Measurements from ENCODE around the gene E4F1. TPM values are rescaled to one million over a fixed set of nuclear protein-coding genes. Genes with fewer than 3 reads are reported as not detected.

Gene E4F1
- total and polyA plus RNA-seq, 9 donors = 0.58 to 26.2 (median 22.7) TPM

MicroRNAs within 50 kb of the gene (microRNA counts, 767-probe panel; counts per million panel counts)
- 530 counts per million, percentile 78 among the panel's probes with 10 or more counts for microRNA hsa-miR-940

Small RNAs within 50 kb of the gene (microRNA-seq; reads per million reads assigned to microRNA genes)
- gene MIR3677 (0 reads per million in 3 donors), gene MIR4717 (0 reads per million in 3 donors)

Small RNAs within 50 kb of the gene (small RNA-seq; reads per million reads assigned to genes)
- gene MIR3677 (not detected), gene MIR4717 (not detected)

Other genes starting within 250 kb of the E4F1 start
- gene NOXO1, start 242.1 kb upstream of the E4F1 start, total RNA-seq = 1 to 10 TPM in 1 of 7 donors, under 1 TPM in 3, not detected in 3; 0.36 to 1.3 (median 0.66) TPM
- under 1 TPM in 1 of 2 donors, not detected in 1; 0.48 TPM for gene NOXO1, start 242.1 kb upstream of the E4F1 start, polyA plus RNA-seq
- 10 to 100 TPM; 10.6 to 18.5 (median 14.0) TPM for gene GFER, start 239.4 kb upstream of the E4F1 start, total RNA-seq
- gene GFER, start 239.4 kb upstream of the E4F1 start, polyA plus RNA-seq = 10 to 100 TPM in 1 of 2 donors, 1 to 10 TPM in 1; 6.1 to 16.8 TPM
- 1 to 10 TPM in 4 of 7 donors, under 1 TPM in 3; 0.50 to 4.0 (median 1.1) TPM for gene SYNGR3, start 233.6 kb upstream of the E4F1 start, total RNA-seq
- under 1 TPM; 0.42 to 0.75 TPM for gene SYNGR3, start 233.6 kb upstream of the E4F1 start, polyA plus RNA-seq
- 10 to 100 TPM; 25.8 to 44.5 (median 30.3) TPM for gene ZNF598, start 213.8 kb upstream of the E4F1 start, total RNA-seq
- gene ZNF598, start 213.8 kb upstream of the E4F1 start, polyA plus RNA-seq = 10 to 100 TPM in 1 of 2 donors, under 1 TPM in 1; 0.95 to 26.7 TPM
- 1 to 10 TPM in 1 of 7 donors, under 1 TPM in 2, not detected in 4; 0.46 to 1.1 (median 0.78) TPM for gene NPW, start 203.8 kb upstream of the E4F1 start, total RNA-seq
- gene NPW, start 203.8 kb upstream of the E4F1 start, polyA plus RNA-seq = under 1 TPM in 1 of 2 donors, not detected in 1; 0.17 TPM
- gene NHERF2, start 196.7 kb upstream of the E4F1 start, total RNA-seq = 100 to 1,000 TPM in 1 of 7 donors, 10 to 100 TPM in 6; 25.0 to 118 (median 78.7) TPM
- gene NHERF2, start 196.7 kb upstream of the E4F1 start, polyA plus RNA-seq = 100 to 1,000 TPM in 1 of 2 donors, 1 to 10 TPM in 1; 6.3 to 101 TPM
- 10 to 100 TPM; 17.1 to 38.1 (median 23.9) TPM for gene NTHL1, start 175.8 kb upstream of the E4F1 start, total RNA-seq
- 10 to 100 TPM in 1 of 2 donors, 1 to 10 TPM in 1; 1.9 to 27.3 TPM for gene NTHL1, start 175.8 kb upstream of the E4F1 start, polyA plus RNA-seq
- 100 to 1,000 TPM in 4 of 7 donors, 10 to 100 TPM in 3; 47.0 to 150 (median 131) TPM for gene TSC2, start 175.6 kb upstream of the E4F1 start, total RNA-seq
- 10 to 100 TPM; 51.7 to 72.1 TPM for gene TSC2, start 175.6 kb upstream of the E4F1 start, polyA plus RNA-seq
- 100 to 1,000 TPM in 6 of 7 donors, 10 to 100 TPM in 1; 78.8 to 203 (median 145) TPM for gene PKD1, start 87.7 kb upstream of the E4F1 start, total RNA-seq
- 100 to 1,000 TPM in 1 of 2 donors, 1 to 10 TPM in 1; 8.7 to 113 TPM for gene PKD1, start 87.7 kb upstream of the E4F1 start, polyA plus RNA-seq
- under 1 TPM in 2 of 7 donors, not detected in 5; 0.12 to 0.80 TPM for gene RAB26, start 75.0 kb upstream of the E4F1 start, total RNA-seq
- gene RAB26, start 75.0 kb upstream of the E4F1 start, polyA plus RNA-seq = under 1 TPM; 0.19 to 0.50 TPM
- 10 to 100 TPM; 20.5 to 68.0 (median 48.0) TPM for gene TRAF7, start 67.8 kb upstream of the E4F1 start, total RNA-seq
- 10 to 100 TPM; 13.3 to 26.3 TPM for gene TRAF7, start 67.8 kb upstream of the E4F1 start, polyA plus RNA-seq
- 1 to 10 TPM in 1 of 7 donors, under 1 TPM in 6; 0.10 to 2.4 (median 0.60) TPM for gene CASKIN1, start 27.0 kb upstream of the E4F1 start, total RNA-seq
- gene CASKIN1, start 27.0 kb upstream of the E4F1 start, polyA plus RNA-seq = under 1 TPM in 1 of 2 donors, not detected in 1; 0.52 TPM
- gene MLST8, start 18.1 kb upstream of the E4F1 start, total RNA-seq = 10 to 100 TPM; 24.5 to 56.2 (median 28.4) TPM
- gene MLST8, start 18.1 kb upstream of the E4F1 start, polyA plus RNA-seq = 10 to 100 TPM in 1 of 2 donors, 1 to 10 TPM in 1; 7.4 to 42.9 TPM
- gene BRICD5, start 12.7 kb upstream of the E4F1 start, total RNA-seq = 1 to 10 TPM; 3.2 to 8.3 (median 6.4) TPM
- gene BRICD5, start 12.7 kb upstream of the E4F1 start, polyA plus RNA-seq = 1 to 10 TPM in 1 of 2 donors, under 1 TPM in 1; 0.37 to 4.1 TPM
- 10 to 100 TPM in 1 of 7 donors, 1 to 10 TPM in 6; 5.0 to 12.3 (median 7.5) TPM for gene PGP, start 8.8 kb upstream of the E4F1 start, total RNA-seq
- gene PGP, start 8.8 kb upstream of the E4F1 start, polyA plus RNA-seq = 1 to 10 TPM; 2.5 to 5.2 TPM
- gene DNASE1L2, start 12.9 kb downstream of the E4F1 start, total RNA-seq = 1 to 10 TPM in 1 of 7 donors, under 1 TPM in 6; 0.37 to 1.1 (median 0.75) TPM
- under 1 TPM in 1 of 2 donors, not detected in 1; 0.69 TPM for gene DNASE1L2, start 12.9 kb downstream of the E4F1 start, polyA plus RNA-seq
- gene ECI1, start 28.0 kb downstream of the E4F1 start, total RNA-seq = 10 to 100 TPM; 39.0 to 66.3 (median 51.3) TPM
- gene ECI1, start 28.0 kb downstream of the E4F1 start, polyA plus RNA-seq = 10 to 100 TPM in 1 of 2 donors, 1 to 10 TPM in 1; 3.1 to 48.1 TPM
- 100 to 1,000 TPM in 6 of 7 donors, 10 to 100 TPM in 1; 78.0 to 172 (median 153) TPM for gene RNPS1, start 44.5 kb downstream of the E4F1 start, total RNA-seq
- 100 to 1,000 TPM in 1 of 2 donors, 10 to 100 TPM in 1; 85.2 to 138 TPM for gene RNPS1, start 44.5 kb downstream of the E4F1 start, polyA plus RNA-seq
- gene ABCA3, start 117.1 kb downstream of the E4F1 start, total RNA-seq = 10 to 100 TPM in 2 of 7 donors, 1 to 10 TPM in 5; 2.0 to 11.3 (median 6.9) TPM
- gene ABCA3, start 117.1 kb downstream of the E4F1 start, polyA plus RNA-seq = 1 to 10 TPM; 2.7 to 6.9 TPM
- 1 to 10 TPM; 1.4 to 2.5 (median 2.0) TPM for gene CCNF, start 205.9 kb downstream of the E4F1 start, total RNA-seq
- 1 to 10 TPM in 1 of 2 donors, under 1 TPM in 1; 0.87 to 1.1 TPM for gene CCNF, start 205.9 kb downstream of the E4F1 start, polyA plus RNA-seq
- gene TEDC2, start 236.5 kb downstream of the E4F1 start, total RNA-seq = 1 to 10 TPM in 3 of 7 donors, under 1 TPM in 2, not detected in 2; 0.38 to 2.0 (median 1.4) TPM
- 1 to 10 TPM in 1 of 2 donors, not detected in 1; 1.2 TPM for gene TEDC2, start 236.5 kb downstream of the E4F1 start, polyA plus RNA-seq
- under 1 TPM in 3 of 7 donors, not detected in 4; 0.12 to 0.34 (median 0.26) TPM for gene NTN3, start 247.7 kb downstream of the E4F1 start, total RNA-seq
- under 1 TPM in 1 of 2 donors, not detected in 1; 0.13 TPM for gene NTN3, start 247.7 kb downstream of the E4F1 start, polyA plus RNA-seq